K562 (cell line): ENCODE measurements around the gene KCNK18. TPM values are rescaled to one million over a fixed set of nuclear protein-coding genes. Genes with fewer than 3 reads are reported as not detected.
A peak's percentile ranks its signal among the peaks of the same experiment; 100 is the strongest.

Experiments
- ATAC-seq: fragments of 200-7000 bp; cut with Tn5 transposase; 3 replicates; pipeline ENCODE4 v1.9.1; 2020; ENCODE audit warnings: moderate library complexity
- BruUV-seq: library from RNA; stranded (reverse); fragments of 400-500 nt; replicated peaks from 2 replicates; lab custom pipeline; 2021; lab: Mats Ljungman, UMichigan
- CTCF ChIA-PET: fragments of 300-600 bp; formaldehyde crosslinking; extraction: SDS; loops from one replicate; lab custom pipeline; 2021; ENCODE audit warnings: low intra/inter-chr PET ratio; lab: Yijun Ruan, JAX
- POLR2A ChIA-PET: fragments of 300-600, 350-650 bp; sonication (Branson Sonifier 250); formaldehyde crosslinking; extraction: SDS; loops from one replicate; lab custom pipeline; 2021; ENCODE audit warnings: antibody characterized with exemption, inconsistent platforms; lab: Yijun Ruan, JAX
- DNase-seq, 4 experiments: peaks; one replicate each; pipeline versions ENCODE4 v3.0.0 to v3.0.0-alpha.2; 2011 to 2018; ENCODE audit warnings: low spot score in 3 of 4, mixed read lengths in 3 of 4; ENCODE audit errors: extremely low read depth in 1 of 4
- FAIRE-seq: peaks from 2 replicates; lab custom pipeline; 2011; peaks lifted over from hg19 to GRCh38; lab: Jason Lieb, UNC
- H2AFZ ChIP-seq: 2 replicates; pipeline ENCODE4 v1.6.0; 2011; ENCODE audit warnings: low read depth, low read length, control low read depth, inconsistent platforms
- H3K27ac ChIP-seq: fragments of 200-600 bp; 3 replicates; pipeline ENCODE4 v1.8.0; 2011; ENCODE audit warnings: low read depth, mild to moderate bottlenecking, control low read depth, inconsistent platforms, low read length, moderate library complexity, mixed read lengths; ENCODE audit errors: extremely low read depth
- H3K27me3 ChIP-seq, 2 experiments: fragments of 300-600 bp in 1 of 2; 2 replicates in 1 of 2; 3 replicates in 1 of 2; pipeline versions ENCODE4 v1.6.0 to v1.8.0; 2011; ENCODE audit warnings: inconsistent platforms in 2 of 2, low read length in 2 of 2, mild to moderate bottlenecking in 1 of 2, mixed read lengths in 1 of 2, moderate library complexity in 1 of 2; ENCODE audit not compliant: control insufficient read depth in 2 of 2, insufficient read depth in 2 of 2
- H3K36me3 ChIP-seq: fragments of 300-600 bp; 3 replicates; pipeline ENCODE4 v1.8.0; 2011; ENCODE audit warnings: mild to moderate bottlenecking, low read length, inconsistent platforms; ENCODE audit not compliant: control insufficient read depth, insufficient read depth
- H3K4me1 ChIP-seq, 2 experiments: fragments of 200-600 bp in 1 of 2; replicated peaks in 1 of 2; 2 replicates in 1 of 2; 3 replicates in 1 of 2; pipeline versions ENCODE4 v1.5.1 to v1.8.0; 2011; ENCODE audit warnings: inconsistent platforms in 2 of 2, low read length in 2 of 2, mild to moderate bottlenecking in 1 of 2, mixed read lengths in 1 of 2, moderate library complexity in 1 of 2; ENCODE audit not compliant: control insufficient read depth in 2 of 2, insufficient read depth in 2 of 2
- H3K4me2 ChIP-seq: 2 replicates; pipeline ENCODE4 v1.6.1; 2011; ENCODE audit warnings: low read length, control low read depth, inconsistent platforms, mixed read lengths; ENCODE audit not compliant: insufficient read depth
- H3K4me3 ChIP-seq: fragments of 200-600 bp; sonication (generic), shearing (Covaris generic); 2 replicates; pipeline ENCODE4 v1.5.1; 2016; ENCODE audit warnings: control low read depth, inconsistent platforms
- H3K79me2 ChIP-seq: fragments of 200-600 bp; 3 replicates; pipeline ENCODE4 v1.8.0; 2011; ENCODE audit warnings: low read length, inconsistent platforms; ENCODE audit not compliant: control insufficient read depth, insufficient read depth
- H3K9ac ChIP-seq, 2 experiments: 2 replicates each; pipeline versions ENCODE4 v1.6.0 to v1.6.1; 2011; ENCODE audit warnings: low read depth in 2 of 2, low read length in 2 of 2, control low read depth in 1 of 2, inconsistent platforms in 1 of 2, mild to moderate bottlenecking in 1 of 2, mixed read lengths in 1 of 2; ENCODE audit not compliant: insufficient read depth in 1 of 2
- H3K9me1 ChIP-seq: one replicate; pipeline ENCODE4 v1.6.0; 2011; ENCODE audit warnings: inconsistent platforms, mild to moderate bottlenecking, low read length, moderate library complexity; ENCODE audit not compliant: control insufficient read depth, insufficient read depth
- H3K9me3 ChIP-seq: replicated peaks from 2 replicates; pipeline ENCODE4 v1.5.1; 2011; ENCODE audit warnings: low read depth, low read length, inconsistent platforms; ENCODE audit not compliant: control insufficient read depth, insufficient read depth
- H4K20me1 ChIP-seq: replicated peaks from 2 replicates; pipeline ENCODE4 v1.6.1; 2011; ENCODE audit warnings: low read length, inconsistent platforms, mixed read lengths; ENCODE audit not compliant: control insufficient read depth, insufficient read depth
- ATF7 ChIP-seq: fragments of 450-650 bp; IDR thresholded peaks from 2 replicates; pipeline ENCODE4 v1.7.1; 2014; ENCODE audit warnings: mild to moderate bottlenecking, moderate library complexity
- CBFB ChIP-seq: sonication (generic); formaldehyde crosslinking; IDR thresholded peaks from 2 replicates; pipeline ENCODE4 v1.4.0; 2020; ENCODE audit warnings: mild to moderate bottlenecking, missing genetic modification reagents
- ESRRB ChIP-seq: fragments of 250-450 bp; sonication (Bioruptor Pico); IDR thresholded peaks from 2 replicates; pipeline ENCODE4 v1.5.0; 2020; ENCODE audit warnings: mild to moderate bottlenecking, moderate library complexity, borderline replicate concordance
- ETV6 ChIP-seq, 3 experiments: fragments of 150-350 bp in 1 of 3; sonication (generic) in 1 of 3; formaldehyde crosslinking in 1 of 3; IDR thresholded peaks; 2 replicates each; pipeline versions ENCODE4 v1.6.1 to v1.8.0; 2014 to 2022; ENCODE audit warnings: borderline replicate concordance in 2 of 3, low read depth in 2 of 3, antibody characterized with exemption in 1 of 3, low read length in 1 of 3, mild to moderate bottlenecking in 1 of 3, missing genetic modification reagents in 1 of 3
- KDM1A ChIP-seq, 2 experiments: fragments of 450-650 bp; IDR thresholded peaks; 2 replicates each; pipeline ENCODE4 v1.6.1; 2016; ENCODE audit warnings: mild to moderate bottlenecking in 2 of 2
- MAZ ChIP-seq, 2 experiments: fragments of 450-650 bp in 1 of 2; sonication (generic) in 1 of 2; formaldehyde crosslinking; IDR thresholded peaks in 1 of 2; conservative IDR thresholded peaks in 1 of 2; 2 replicates each; pipeline versions ENCODE4 v1.4.0 to v1.5.0; 2020; ENCODE audit warnings: mild to moderate bottlenecking in 1 of 2, missing genetic modification reagents in 1 of 2
- MYC ChIP-seq, 2 experiments: fragments of 250-450 bp in 1 of 2; sonication (Bioruptor Pico) in 1 of 2; IDR thresholded peaks; 2 replicates each; pipeline versions ENCODE4 v1.5.1 to v1.6.1; 2012 to 2021; ENCODE audit warnings: low read depth in 2 of 2, borderline replicate concordance in 1 of 2, improper control_type of control experiment in 1 of 2, low read length in 1 of 2, mild to moderate bottlenecking in 1 of 2, moderate library complexity in 1 of 2
- POLR2H ChIP-seq: IDR thresholded peaks from 2 replicates; pipeline ENCODE4 v1.6.1; 2016; ENCODE audit warnings: missing genetic modification characterization, low read depth, mild to moderate bottlenecking, control low read depth, missing compliant biosample characterization, moderate library complexity
- SPI1 ChIP-seq: IDR thresholded peaks from 2 replicates; pipeline ENCODE4 v1.6.1; 2011; ENCODE audit warnings: low read depth, low read length, control low read depth, borderline replicate concordance
- TARDBP ChIP-seq: fragments of 450-650 bp; IDR thresholded peaks from 2 replicates; pipeline ENCODE4 v1.6.1; 2016
- ZNF134 ChIP-seq: fragments of 250-450 bp; sonication (Bioruptor Pico); conservative IDR thresholded peaks from 2 replicates; pipeline ENCODE4 v1.4.0; 2020
- ZNF707 ChIP-seq: fragments of 250-450 bp; sonication (Bioruptor Pico); conservative IDR thresholded peaks from 2 replicates; pipeline ENCODE4 v1.8.0; 2022; ENCODE audit warnings: inconsistent platforms, mild to moderate bottlenecking, moderate library complexity
- ZNF764 ChIP-seq: fragments of 250-450 bp; sonication (Bioruptor Pico); IDR thresholded peaks from 2 replicates; pipeline ENCODE4 v1.4.0; 2020; ENCODE audit warnings: low read depth, mild to moderate bottlenecking, moderate library complexity
- WGBS: fragments of 100-300 bp; shearing (Covaris generic); methylation state at CpG from one replicate; pipeline ENCODE4 v1.1.6; 2016; ENCODE audit warnings: low coverage, mixed read lengths; ENCODE audit not compliant: insufficient coverage; ENCODE audit errors: missing lambda C conversion rate; 5-methylcytosine and 5-hydroxymethylcytosine counted together
- in situ Hi-C: fragments of 300-500 bp; cut with MboI; formaldehyde crosslinking; loops from 4 replicates; pipeline ENCODE4 v1.15.0; 2018; ENCODE audit warnings: inconsistent platforms, mixed read lengths
- intact Hi-C: fragments of 100-400 bp; cut with micrococcal nuclease; formaldehyde crosslinking; loops from 2 replicates; pipeline ENCODE4 v1.14.2; 2022
- polyA plus RNA-seq, 8 experiments: library from polyadenylated mRNA; depleted of rRNA in 4 of 8; stranded (reverse) in 5 of 8; unstranded in 3 of 8; fragments of >200 nt; fragmentation: Nextera tagmentation in 2 of 8; fragmentation: Illumina TruSeq in 1 of 8; extraction: Ambion mirVana in 2 of 8; extraction: Trizol in 1 of 8; gene quantifications; 2 replicates each; pipeline versions ENCODE4 v1.2.1 to v1.2.3, GENCODE V29; 2011 to 2014; ENCODE audit warnings: inconsistent platforms in 1 of 8, missing spikeins in 1 of 8
- total RNA-seq, 7 experiments: library from RNA; depleted of rRNA in 6 of 7; stranded (reverse); fragments of >200 nt in 6 of 7; fragmentation: Illumina TruSeq in 2 of 7; extraction: Trizol in 2 of 7; gene quantifications; 2 replicates each; pipeline versions ENCODE4 v1.2.1 to v1.2.3, GENCODE V29; 2011 to 2021; ENCODE audit warnings: low replicate concordance in 1 of 7
- TF ChIP-seq, protein P1 (sequence below): fragments of 200-800 bp; sonication (Bioruptor generic); IDR thresholded peaks from 2 replicates; pipeline ENCODE4 v1.6.1; 2017; ENCODE audit warnings: missing genetic modification characterization, missing compliant biosample characterization
- TF ChIP-seq, protein P2 (sequence below): fragments of 250-450 bp; sonication (Bioruptor Pico); IDR thresholded peaks from 2 replicates; pipeline ENCODE4 v1.8.0; 2021; ENCODE audit warnings: mild to moderate bottlenecking, moderate library complexity
- TF ChIP-seq, protein P3 (sequence below): fragments of 250-450 bp; sonication (Bioruptor Pico); IDR thresholded peaks from 2 replicates; pipeline ENCODE4 v1.8.0; 2022; ENCODE audit warnings: moderate library complexity, mild to moderate bottlenecking, inconsistent platforms

The KCNK18 gene
- total and polyA plus RNA-seq, 9 of the 15 experiments (the other 6 are each of a cell fraction or from before 2014, with no cell fraction given) = not detected

DNA sequence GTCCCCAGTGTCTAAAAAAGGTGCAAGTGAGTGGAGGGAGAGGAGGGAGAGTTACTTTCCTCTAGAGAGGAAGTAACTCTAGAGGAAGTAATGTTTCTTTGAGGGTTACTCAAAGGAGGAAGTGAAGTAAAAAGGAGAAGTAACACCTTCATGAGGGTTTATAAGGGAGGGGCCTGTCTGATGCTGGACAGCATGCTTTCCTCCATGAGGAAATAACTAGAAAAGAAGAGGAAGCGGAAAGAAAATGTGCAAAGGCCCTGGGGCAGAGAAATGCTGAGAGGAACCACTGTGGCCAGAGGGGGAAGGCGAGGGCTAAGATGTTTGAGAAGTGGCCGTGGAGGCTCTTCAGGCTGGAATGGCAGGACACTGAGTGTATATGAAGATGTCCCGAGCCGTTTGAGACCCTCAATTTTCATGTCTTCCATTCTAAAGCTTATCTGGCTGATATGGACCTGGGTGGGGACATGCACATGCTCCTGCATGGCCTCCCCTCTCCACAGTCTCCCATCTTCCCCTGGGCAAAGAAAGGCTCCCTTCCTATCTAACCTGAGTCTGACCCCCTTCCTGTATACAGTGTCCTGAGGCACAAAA lies 40.2 kb downstream of the KCNK18 start (continued):
- TF ChIP-seq TARDBP = no peak
- peak; percentile 93 for TF ChIP-seq SPI1
- peak; percentile 22; the same call in 1 of the 2 replicates for TF ChIP-seq MYC (IDR thresholded peaks at IDR 0.05; ENCODE audit: low read depth, low read length)
- TF ChIP-seq MYC (CRISPR knock-in tag; IDR thresholded peaks at IDR 0.05; ENCODE audit: borderline replicate concordance, low read depth) = no peak
- peak; percentile 13; the same call in 1 of the 2 replicates for TF ChIP-seq ATF7
- no peak for TF ChIP-seq CBFB (CRISPR knock-in tag)
- TF ChIP-seq, protein P1, sequence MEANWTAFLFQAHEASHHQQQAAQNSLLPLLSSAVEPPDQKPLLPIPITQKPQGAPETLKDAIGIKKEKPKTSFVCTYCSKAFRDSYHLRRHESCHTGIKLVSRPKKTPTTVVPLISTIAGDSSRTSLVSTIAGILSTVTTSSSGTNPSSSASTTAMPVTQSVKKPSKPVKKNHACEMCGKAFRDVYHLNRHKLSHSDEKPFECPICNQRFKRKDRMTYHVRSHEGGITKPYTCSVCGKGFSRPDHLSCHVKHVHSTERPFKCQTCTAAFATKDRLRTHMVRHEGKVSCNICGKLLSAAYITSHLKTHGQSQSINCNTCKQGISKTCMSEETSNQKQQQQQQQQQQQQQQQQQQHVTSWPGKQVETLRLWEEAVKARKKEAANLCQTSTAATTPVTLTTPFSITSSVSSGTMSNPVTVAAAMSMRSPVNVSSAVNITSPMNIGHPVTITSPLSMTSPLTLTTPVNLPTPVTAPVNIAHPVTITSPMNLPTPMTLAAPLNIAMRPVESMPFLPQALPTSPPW = peak; percentile 48; the same call in 1 of the 2 replicates
- peak; percentile 95 to 100 for TF ChIP-seq ETV6 (IDR thresholded peaks at IDR 0.05; ENCODE audit: borderline replicate concordance in 1 of 2, low read depth in 2 of 2, low read length in 1 of 2)
- TF ChIP-seq ETV6 (CRISPR knock-in tag; IDR thresholded peaks at IDR 0.05; ENCODE audit: borderline replicate concordance) = no peak

DNA sequence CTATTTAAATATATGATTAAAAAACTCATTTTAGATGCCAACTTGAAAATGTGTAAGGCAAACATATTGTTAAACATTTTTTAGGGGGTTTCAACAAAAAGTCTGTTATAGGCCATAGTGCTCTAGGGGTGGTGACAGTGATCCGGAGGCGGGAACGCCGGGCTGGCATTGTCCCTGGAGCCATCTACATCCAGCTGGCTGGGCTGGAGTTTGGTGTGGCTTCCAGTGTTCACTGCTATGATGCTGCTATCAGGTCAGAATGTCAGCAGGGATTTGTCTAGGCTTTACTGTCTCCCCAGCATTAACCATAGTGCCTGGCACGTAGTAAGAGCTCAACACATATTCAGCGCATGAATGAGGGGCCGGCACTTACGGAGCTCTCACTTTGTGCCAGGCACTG lies 41.8 kb downstream of the KCNK18 start:
- Histone ChIP-seq H3K27me3 (peaks cover 0 to 23% of the 10 kb centered on the region in 2 experiments; a peak in 3 of 5 replicates), H3K36me3 (no peaks in the 10 kb centered on the region), H3K4me3 (no peak overlapping the region), H3K79me2 (no peaks in the 10 kb centered on the region), H3K27ac (no peak overlapping the region), H3K4me2 (no peak overlapping the region), H3K9me3 (no peaks in the 10 kb centered on the region), H3K9ac (no peak overlapping the region), H3K9me1 (no peaks in the 10 kb centered on the region), H2AFZ (no peak overlapping the region), H3K4me1 (peaks cover 0 to 17% of the 10 kb centered on the region in 2 experiments; a peak in 2 of 5 replicates), H4K20me1 (no peaks in the 10 kb centered on the region)
- ChIA-PET CTCF (no interaction called here), POLR2A (no interaction called here)
- in situ Hi-C loops = loop anchor here (25.0 kb wide), 1 partner anchor 198 kb away; no protein-coding TSS in a partner anchor
- intact Hi-C loops = no loop called here
- ATAC-seq (no peak), FAIRE-seq (no peak), DNase-seq (no peak)
- 44% methylated on average over 3 of the region's 8 CpGs for WGBS
- no TSS peak for BruUV-seq
- TF ChIP-seq MAZ (CRISPR knock-in tag; conservative IDR thresholded peaks at IDR 0.05 in 1 of 2, IDR thresholded peaks at IDR 0.05 in 1 of 2) (no peak), KDM1A (IDR thresholded peaks at IDR 0.05) (no peak), ZNF134 (CRISPR knock-in tag) (no peak), ZNF707 (no peak), ZNF764 (CRISPR knock-in tag) (no peak), POLR2H (tag) (no peak), ESRRB (CRISPR knock-in tag) (no peak)
- TF ChIP-seq, protein P2, sequence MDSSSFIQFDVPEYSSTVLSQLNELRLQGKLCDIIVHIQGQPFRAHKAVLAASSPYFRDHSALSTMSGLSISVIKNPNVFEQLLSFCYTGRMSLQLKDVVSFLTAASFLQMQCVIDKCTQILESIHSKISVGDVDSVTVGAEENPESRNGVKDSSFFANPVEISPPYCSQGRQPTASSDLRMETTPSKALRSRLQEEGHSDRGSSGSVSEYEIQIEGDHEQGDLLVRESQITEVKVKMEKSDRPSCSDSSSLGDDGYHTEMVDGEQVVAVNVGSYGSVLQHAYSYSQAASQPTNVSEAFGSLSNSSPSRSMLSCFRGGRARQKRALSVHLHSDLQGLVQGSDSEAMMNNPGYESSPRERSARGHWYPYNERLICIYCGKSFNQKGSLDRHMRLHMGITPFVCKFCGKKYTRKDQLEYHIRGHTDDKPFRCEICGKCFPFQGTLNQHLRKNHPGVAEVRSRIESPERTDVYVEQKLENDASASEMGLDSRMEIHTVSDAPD (CRISPR knock-in tag) = no peak
- TF ChIP-seq, protein P3, sequence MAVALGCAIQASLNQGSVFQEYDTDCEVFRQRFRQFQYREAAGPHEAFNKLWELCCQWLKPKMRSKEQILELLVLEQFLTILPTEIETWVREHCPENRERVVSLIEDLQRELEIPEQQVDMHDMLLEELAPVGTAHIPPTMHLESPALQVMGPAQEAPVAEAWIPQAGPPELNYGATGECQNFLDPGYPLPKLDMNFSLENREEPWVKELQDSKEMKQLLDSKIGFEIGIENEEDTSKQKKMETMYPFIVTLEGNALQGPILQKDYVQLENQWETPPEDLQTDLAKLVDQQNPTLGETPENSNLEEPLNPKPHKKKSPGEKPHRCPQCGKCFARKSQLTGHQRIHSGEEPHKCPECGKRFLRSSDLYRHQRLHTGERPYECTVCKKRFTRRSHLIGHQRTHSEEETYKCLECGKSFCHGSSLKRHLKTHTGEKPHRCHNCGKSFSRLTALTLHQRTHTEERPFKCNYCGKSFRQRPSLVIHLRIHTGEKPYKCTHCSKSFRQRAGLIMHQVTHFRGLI = no peak
